IMR-90 (cell line): ENCODE measurements around the gene FOXP1. TPM values are rescaled to one million over a fixed set of nuclear protein-coding genes. Genes with fewer than 3 reads are reported as not detected.

Source experiments
- ATAC-seq: fragments of 200-7000 bp; cut with Tn5 transposase; 2 replicates; pipeline ENCODE4 v1.9.1; 2020; ENCODE audit warnings: low read depth, mild to moderate bottlenecking, moderate library complexity
- BruUV-seq: library from RNA; stranded (reverse); fragments of 400-500 nt; replicated peaks from 2 replicates; lab custom pipeline; 2021; lab: Mats Ljungman, UMichigan
- CTCF ChIA-PET: fragments of 300-600 bp; formaldehyde crosslinking; extraction: SDS; loops from one replicate; lab custom pipeline; 2021; ENCODE audit warnings: antibody characterized with exemption; lab: Yijun Ruan, JAX
- POLR2A ChIA-PET: fragments of 300-600 bp; sonication (Branson Sonifier 250); formaldehyde crosslinking; loops from one replicate; lab custom pipeline; 2022; ENCODE audit warnings: antibody characterized with exemption; ENCODE audit not compliant: unreplicated experiment; lab: Charles Lee
- DNase-seq: peaks from one replicate; pipeline ENCODE4 v3.0.0; 2013
- H2AFZ ChIP-seq: replicated peaks from 2 replicates; pipeline ENCODE3; 2013; ENCODE audit warnings: low read length, mild to moderate bottlenecking; ENCODE audit not compliant: poor library complexity
- H2AK5ac ChIP-seq: 2 replicates; pipeline ENCODE4 v1.6.1; 2013; ENCODE audit warnings: low read depth, low read length, inconsistent platforms
- H2AK9ac ChIP-seq: replicated peaks from 2 replicates; pipeline ENCODE3; 2013; ENCODE audit warnings: mild to moderate bottlenecking, low read depth, low read length, moderate library complexity; ENCODE audit not compliant: poor library complexity
- H2BK120ac ChIP-seq: 2 replicates; pipeline ENCODE4 v1.6.1; 2013; ENCODE audit warnings: low read depth, low read length, inconsistent platforms
- H2BK15ac ChIP-seq: 3 replicates; pipeline ENCODE4 v1.6.1; 2013; ENCODE audit warnings: low read depth, low read length, inconsistent platforms
- H2BK20ac ChIP-seq: 2 replicates; pipeline ENCODE4 v1.6.1; 2013; ENCODE audit warnings: low read depth, mild to moderate bottlenecking, inconsistent platforms, low read length, moderate library complexity
- H2BK5ac ChIP-seq: 2 replicates; pipeline ENCODE4 v1.6.1; 2013; ENCODE audit warnings: mild to moderate bottlenecking, low read depth, low read length, inconsistent platforms; ENCODE audit not compliant: poor library complexity, severe bottlenecking
- H3K14ac ChIP-seq: replicated peaks from 2 replicates; pipeline ENCODE4 v1.6.1; 2013; ENCODE audit warnings: low read depth, low read length, inconsistent platforms
- H3K18ac ChIP-seq: 2 replicates; pipeline ENCODE4 v1.6.1; 2013; ENCODE audit warnings: low read depth, low read length, control low read depth
- H3K23ac ChIP-seq: 2 replicates; pipeline ENCODE4 v1.6.1; 2013; ENCODE audit warnings: low read depth, low read length, inconsistent platforms
- H3K27ac ChIP-seq: 2 replicates; pipeline ENCODE4 v1.5.1; 2013; ENCODE audit warnings: mild to moderate bottlenecking, control low read depth, low read length; ENCODE audit not compliant: insufficient read depth
- H3K27me3 ChIP-seq: 2 replicates; pipeline ENCODE4 v1.6.1; 2013; ENCODE audit warnings: low read length; ENCODE audit not compliant: control insufficient read depth, insufficient read depth
- H3K36me3 ChIP-seq: 2 replicates; pipeline ENCODE4 v1.6.1; 2013; ENCODE audit warnings: low read length, mixed read lengths; ENCODE audit not compliant: control insufficient read depth, insufficient read depth
- H3K4ac ChIP-seq: 2 replicates; pipeline ENCODE4 v1.6.1; 2013; ENCODE audit warnings: low read depth, low read length, inconsistent platforms
- H3K4me1 ChIP-seq: 2 replicates; pipeline ENCODE4 v1.6.1; 2013; ENCODE audit warnings: low read length, mixed read lengths; ENCODE audit not compliant: control insufficient read depth, insufficient read depth
- H3K4me2 ChIP-seq: 2 replicates; pipeline ENCODE4 v1.6.1; 2013; ENCODE audit warnings: low read depth, mild to moderate bottlenecking, control low read depth, low read length, moderate library complexity
- H3K4me3 ChIP-seq: 2 replicates; pipeline ENCODE4 v1.5.1; 2013; ENCODE audit warnings: low read depth, mild to moderate bottlenecking, control low read depth, low read length, moderate library complexity; ENCODE audit not compliant: insufficient read depth
- H3K56ac ChIP-seq: 2 replicates; pipeline ENCODE4 v1.6.1; 2013; ENCODE audit warnings: low read length, inconsistent platforms; ENCODE audit not compliant: insufficient read depth; ENCODE audit errors: extremely low read depth
- H3K79me1 ChIP-seq, 2 experiments: 2 replicates each; pipeline ENCODE4 v1.6.1; 2013; ENCODE audit warnings: low read length in 2 of 2, inconsistent platforms in 1 of 2, low read depth in 1 of 2
- H3K9ac ChIP-seq: 2 replicates; pipeline ENCODE4 v1.6.1; 2013; ENCODE audit warnings: low read depth, low read length, control low read depth
- H3K9me1 ChIP-seq: 2 replicates; pipeline ENCODE4 v1.6.1; 2013; ENCODE audit warnings: low read length, inconsistent platforms; ENCODE audit not compliant: insufficient read depth
- H3K9me3 ChIP-seq: 2 replicates; pipeline ENCODE4 v1.6.1; 2013; ENCODE audit warnings: low read length; ENCODE audit not compliant: control insufficient read depth, insufficient read depth
- H4K20me1 ChIP-seq: 2 replicates; pipeline ENCODE4 v1.6.1; 2013; ENCODE audit warnings: low read length, inconsistent platforms; ENCODE audit not compliant: insufficient read depth
- H4K5ac ChIP-seq: 2 replicates; pipeline ENCODE4 v1.6.1; 2013; ENCODE audit warnings: mild to moderate bottlenecking, low read depth, low read length, control low read depth
- H4K8ac ChIP-seq, 2 experiments: 2 replicates each; pipeline ENCODE4 v1.6.1; 2013; ENCODE audit warnings: low read depth in 2 of 2, low read length in 2 of 2, control low read depth in 1 of 2, inconsistent platforms in 1 of 2
- H4K91ac ChIP-seq: 2 replicates; pipeline ENCODE4 v1.6.1; 2013; ENCODE audit warnings: low read depth, low read length, inconsistent platforms; ENCODE audit not compliant: insufficient read depth
- CHD1 ChIP-seq: IDR thresholded peaks from 2 replicates; pipeline ENCODE4 v1.6.1; 2012; ENCODE audit warnings: low read depth, low read length, improper control_type of control experiment
- ELK1 ChIP-seq: fragments of 150-350 bp; IDR thresholded peaks from 2 replicates; pipeline ENCODE4 v1.6.1; 2016; ENCODE audit warnings: low read depth, mild to moderate bottlenecking, low read length, moderate library complexity, borderline replicate concordance
- FOS ChIP-seq: fragments of 150-350 bp; IDR thresholded peaks from 2 replicates; pipeline ENCODE4 v1.6.1; 2016; ENCODE audit warnings: low read depth, low read length
- RAD21 ChIP-seq: IDR thresholded peaks from 2 replicates; pipeline ENCODE4 v1.6.1; 2012; ENCODE audit warnings: low read length, improper control_type of control experiment
- RCOR1 ChIP-seq: IDR thresholded peaks from 2 replicates; pipeline ENCODE4 v1.6.1; 2012; ENCODE audit warnings: mild to moderate bottlenecking, low read length, improper control_type of control experiment; ENCODE audit not compliant: insufficient replicate concordance
- WGBS, 2 experiments: methylation state at CpG; one replicate each; pipeline versions ENCODE4 v1.1.5 to v1.1.7; 2013; ENCODE audit warnings: missing lambda C conversion rate in 2 of 2; ENCODE audit not compliant: insufficient read length in 1 of 2; ENCODE audit errors: extremely low coverage in 2 of 2; 5-methylcytosine and 5-hydroxymethylcytosine counted together
- dilution Hi-C: fragments of 300-500 bp; cut with HindIII; formaldehyde crosslinking; loops from one replicate; pipeline ENCODE4 v1.14.3; 2018; ENCODE audit warnings: low sequenced_read_pairs; ENCODE audit not compliant: unreplicated experiment
- in situ Hi-C: fragments of 300-500 bp; cut with MboI; formaldehyde crosslinking; loops from 3 replicates; pipeline ENCODE4 v1.14.3; 2019; ENCODE audit warnings: low sequenced_read_pairs, inconsistent platforms, mixed read lengths
- intact Hi-C: fragments of 100-400 bp; cut with micrococcal nuclease; formaldehyde crosslinking; loops from 2 replicates; pipeline ENCODE4 v1.10.0; 2022
- polyA plus RNA-seq, 3 experiments: library from polyadenylated mRNA; depleted of rRNA; stranded (reverse); fragments of >200 nt; gene quantifications; 2 replicates each; pipeline ENCODE4 v1.2.3, GENCODE V29; 2012; ENCODE audit warnings: low replicate concordance in 1 of 3
- total RNA-seq: library from RNA; depleted of rRNA; stranded (reverse); fragments of >200 nt; gene quantifications from 2 replicates; pipeline ENCODE4 v1.2.3, GENCODE V29; 2012

FOXP1 gene
- total and polyA plus RNA-seq, 2 of the 4 experiments (the other 2 are of a cell fraction), result 37.0 to 132 TPM

GRCh38 chr3:71143493-71143892, 440.0 kb downstream of the FOXP1 start:
- H3K27me3 ChIP-seq, result no peaks in the 10 kb centered on the region
- no peak overlapping the region for H3K23ac ChIP-seq
- no peaks in the 10 kb centered on the region for H3K9me3 ChIP-seq
- no CpG with 5 or more reads among the region's 4 CpGs for WGBS, 2 experiments
- in situ Hi-C loops, result no loop called here
- H2BK15ac ChIP-seq, result no peak overlapping the region
- TF ChIP-seq FOS (no peak), RCOR1 (no peak), ELK1 (no peak), CHD1 (no peak), RAD21 (no peak)
- no peak overlapping the region for H3K9ac ChIP-seq
- no peak for DNase-seq
- H3K14ac ChIP-seq, result no peak overlapping the region
- H2AFZ ChIP-seq, result no peak overlapping the region
- no peak overlapping the region for H3K27ac ChIP-seq
- H3K18ac ChIP-seq, result no peak overlapping the region
- 0 out of 2 replicates have a peak, but pooled peaks cover 5% of the 10 kb centered on the region for H3K9me1 ChIP-seq
- BruUV-seq, result no TSS peak
- H2AK9ac ChIP-seq, result no peak overlapping the region
- dilution Hi-C loops, result no loop called here
- H3K56ac ChIP-seq, result no peak overlapping the region
- H4K91ac ChIP-seq, result 0 out of 2 replicates have a peak overlapping the region, but pooled peaks have one; percentile 1
- ChIA-PET CTCF (no interaction called here), POLR2A (no interaction called here)
- no peak overlapping the region for H3K4me3 ChIP-seq
- intact Hi-C loops, result no loop called here
- 0 out of 2 replicates have a peak, but pooled peaks cover 1% of the 10 kb centered on the region for H3K36me3 ChIP-seq
- no peak overlapping the region for H4K8ac ChIP-seq
- no peak overlapping the region for H2AK5ac ChIP-seq
- no peak overlapping the region for H2BK5ac ChIP-seq
- ATAC-seq, result no peak
- H3K4ac ChIP-seq, result no peak overlapping the region
- no peak overlapping the region for H3K4me2 ChIP-seq
- H2BK120ac ChIP-seq, result no peak overlapping the region
- no peaks in the 10 kb centered on the region for H4K20me1 ChIP-seq
- no peak overlapping the region for H4K5ac ChIP-seq
- H3K4me1 ChIP-seq, result no peaks in the 10 kb centered on the region; the same call in 1 of the 2 replicates
- peaks cover 0 to 13% of the 10 kb centered on the region in 2 experiments; a peak in 1 of 4 replicates for H3K79me1 ChIP-seq
- H2BK20ac ChIP-seq, result no peak overlapping the region
